K562 (cell line): ENCODE measurements around the gene GALNS.

ENCODE experiments used
- EZH2 ChIP-seq: IDR thresholded peaks from 2 replicates; pipeline ENCODE4 v1.6.1; 2012; ENCODE audit warnings: low read depth, mild to moderate bottlenecking, inconsistent platforms, low read length, borderline replicate concordance
- NR1H2 ChIP-seq: sonication (generic); formaldehyde crosslinking; IDR thresholded peaks from 2 replicates; pipeline ENCODE4 v1.4.0; 2020; ENCODE audit warnings: mild to moderate bottlenecking, missing genetic modification reagents
- RAD21 ChIP-seq, 2 experiments: fragments of 250-450 bp in 1 of 2; fragments of 450-650 bp in 1 of 2; sonication (Bioruptor Pico) in 1 of 2; formaldehyde crosslinking in 1 of 2; IDR thresholded peaks in 1 of 2; conservative IDR thresholded peaks in 1 of 2; 2 replicates each; pipeline versions ENCODE4 v1.4.0 to v1.8.0; 2020 to 2022; ENCODE audit warnings: mild to moderate bottlenecking in 2 of 2, moderate library complexity in 1 of 2
- ZNF232 ChIP-seq: sonication (generic); formaldehyde crosslinking; IDR thresholded peaks from 2 replicates; pipeline ENCODE4 v1.8.0; 2022; ENCODE audit warnings: mild to moderate bottlenecking, missing genetic modification reagents

DNA sequence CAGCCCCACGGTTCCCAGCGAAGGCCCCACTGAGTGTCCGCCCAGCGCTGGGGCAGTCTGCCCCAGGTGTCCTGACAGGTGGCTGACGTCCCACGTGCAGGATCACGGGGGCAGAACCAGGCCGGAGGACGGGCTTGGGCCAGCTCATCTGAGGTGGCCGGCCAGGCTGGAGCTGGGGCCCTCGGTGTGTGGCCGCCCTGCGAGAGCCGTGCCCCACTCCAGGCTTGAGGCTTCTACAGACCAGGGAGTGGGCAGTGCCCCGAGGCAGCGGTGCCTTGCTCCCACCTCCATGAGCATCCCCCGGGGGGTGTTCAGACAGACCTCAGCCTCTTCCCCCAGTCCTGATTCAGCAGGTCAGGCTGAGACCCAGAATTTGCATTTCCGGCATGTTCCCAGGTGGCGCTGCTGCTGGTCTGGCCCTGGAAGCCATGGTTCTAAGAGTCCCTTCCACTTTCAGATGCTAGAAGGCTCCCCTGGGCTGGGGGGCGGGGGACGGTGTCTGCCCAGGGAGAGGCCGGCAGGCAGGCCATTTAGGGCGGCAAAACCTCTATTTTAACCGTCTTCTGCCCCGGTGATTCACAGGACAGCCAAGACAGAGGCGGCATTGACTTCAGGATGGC, 45.1 kb upstream of the GALNS start:
- TF ChIP-seq ZNF232 (CRISPR knock-in tag): no peak
- TF ChIP-seq RAD21 (CRISPR knock-in tag; conservative IDR thresholded peaks at IDR 0.05 in 1 of 2, IDR thresholded peaks at IDR 0.05 in 1 of 2): no peak
- no peak for TF ChIP-seq EZH2
- TF ChIP-seq NR1H2: no peak
